SH-SY5Y (cell line): Measurements from ENCODE around the gene AZU1.

Experiments
- GATA2 ChIP-seq: IDR thresholded peaks from 2 replicates; pipeline ENCODE4 v1.6.1; 2011; ENCODE audit warnings: mild to moderate bottlenecking, low read depth, low read length
- GATA3 ChIP-seq: IDR thresholded peaks from 2 replicates; pipeline ENCODE4 v1.6.1; 2011; ENCODE audit warnings: low read depth, mild to moderate bottlenecking, low read length, moderate library complexity

AZU1 gene

DNA sequence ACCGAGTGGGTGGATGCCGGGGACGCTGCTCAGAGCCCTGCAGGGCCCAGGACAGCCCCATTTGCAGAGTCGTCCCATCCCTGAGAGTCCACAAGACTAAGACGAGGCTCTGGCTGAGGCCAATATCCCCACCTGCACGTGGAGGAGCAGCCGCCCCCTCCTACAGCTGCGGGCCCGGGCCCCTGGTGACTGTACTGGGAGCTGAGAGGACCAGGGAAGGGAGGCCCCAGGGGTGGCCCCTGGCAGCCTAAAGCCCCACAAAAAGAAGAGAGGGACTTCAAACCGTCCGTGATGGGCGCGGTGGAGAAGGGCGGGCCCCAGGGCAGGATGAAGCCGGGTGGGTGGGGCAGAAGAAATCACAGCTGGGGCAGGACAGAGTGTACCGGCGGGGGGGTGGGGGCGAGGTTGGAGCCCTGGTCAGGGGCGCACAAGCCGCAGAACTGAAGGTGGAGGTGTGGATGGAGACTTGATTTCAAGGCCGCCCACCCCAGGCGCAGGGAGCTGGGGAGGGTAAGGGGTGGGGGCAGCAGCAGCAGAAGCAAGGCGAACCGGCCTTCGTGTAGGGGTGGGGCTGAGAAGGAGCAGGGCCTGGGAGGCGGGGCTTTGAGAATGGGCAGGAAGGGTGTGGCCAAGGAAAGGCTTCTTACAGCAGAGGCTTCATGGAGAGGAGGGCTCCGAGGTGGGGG lies 44.8 kb downstream of the AZU1 start:
- TF ChIP-seq GATA3, result no peak
- no peak for TF ChIP-seq GATA2

DNA sequence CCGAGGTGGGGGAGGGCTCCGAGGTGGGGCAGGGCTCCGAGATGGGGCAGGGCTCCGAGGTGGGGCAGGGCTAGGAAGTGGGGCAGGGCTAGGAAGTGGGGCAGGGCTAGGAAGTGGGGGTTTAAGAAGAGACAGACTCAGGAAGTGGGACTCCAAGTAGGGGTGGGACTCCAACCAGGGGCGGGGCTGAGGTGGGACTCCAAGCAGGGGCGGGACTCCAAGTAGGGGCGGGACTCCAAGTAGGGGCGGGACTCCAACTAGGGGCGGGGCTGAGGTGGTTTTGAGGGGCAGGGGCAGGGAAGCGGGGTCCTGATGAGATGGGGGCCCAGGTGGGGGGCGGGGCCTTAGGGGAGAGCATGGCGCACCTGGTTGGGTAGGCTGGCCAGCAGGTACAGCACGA lies 45.4 kb downstream of the AZU1 start:
- TF ChIP-seq GATA2 (no peak), GATA3 (no peak)

DNA sequence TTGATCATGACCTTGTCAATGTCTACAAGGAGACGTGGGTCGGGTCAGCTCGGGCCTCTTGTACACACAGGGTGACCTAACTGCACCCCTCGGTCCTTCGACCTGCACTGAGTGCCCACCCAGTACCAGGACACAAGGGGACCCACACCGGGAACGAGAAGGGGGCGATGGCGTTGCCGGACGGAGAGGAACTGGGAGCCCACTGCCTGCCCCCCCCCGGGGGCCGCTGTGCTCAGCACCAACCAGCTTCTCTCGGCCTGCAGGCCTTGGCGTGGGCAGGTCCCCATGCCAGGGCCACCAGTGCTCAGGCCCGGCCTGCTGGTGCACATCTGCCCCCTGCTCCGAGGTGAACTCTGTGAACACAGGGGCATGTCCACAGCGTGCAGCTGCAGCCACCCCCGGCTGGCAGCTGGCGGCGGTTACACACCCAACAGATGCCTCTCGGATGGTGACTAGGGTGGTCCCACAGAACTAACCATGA lies 46.0 kb downstream of the AZU1 start:
- TF ChIP-seq GATA2, result no peak

DNA sequence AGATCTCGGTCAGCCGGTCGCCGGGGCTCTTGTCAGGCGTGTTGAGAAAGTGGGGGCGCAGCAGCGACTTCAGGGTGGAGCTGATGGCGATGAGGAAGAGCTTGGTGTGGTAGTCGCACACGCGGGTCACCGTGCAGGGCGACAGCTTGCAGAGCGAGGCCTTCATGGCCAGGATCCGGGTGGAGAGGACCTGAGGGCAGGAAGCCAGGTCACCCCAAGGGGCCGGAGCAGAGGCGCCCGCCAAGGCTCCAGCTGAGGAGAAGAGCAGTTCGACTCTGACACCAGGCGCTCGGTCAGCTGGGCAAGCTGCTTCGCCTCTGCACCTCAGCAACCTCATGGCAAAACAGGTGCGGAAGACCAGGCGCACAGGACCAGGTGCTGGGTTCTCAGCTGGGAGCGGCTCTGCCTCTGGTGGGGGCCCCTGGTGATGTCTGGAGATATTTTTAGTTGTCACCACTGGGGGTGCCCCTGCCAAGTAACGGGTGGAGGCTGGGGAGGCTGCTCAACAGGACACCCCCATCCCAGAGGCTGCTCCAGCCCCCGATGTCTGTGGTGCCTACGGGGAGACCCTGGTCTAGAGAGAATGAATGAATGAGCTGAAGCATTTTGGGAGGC lies 47.7 kb downstream of the AZU1 start:
- no peak for TF ChIP-seq GATA3
- no peak for TF ChIP-seq GATA2

DNA sequence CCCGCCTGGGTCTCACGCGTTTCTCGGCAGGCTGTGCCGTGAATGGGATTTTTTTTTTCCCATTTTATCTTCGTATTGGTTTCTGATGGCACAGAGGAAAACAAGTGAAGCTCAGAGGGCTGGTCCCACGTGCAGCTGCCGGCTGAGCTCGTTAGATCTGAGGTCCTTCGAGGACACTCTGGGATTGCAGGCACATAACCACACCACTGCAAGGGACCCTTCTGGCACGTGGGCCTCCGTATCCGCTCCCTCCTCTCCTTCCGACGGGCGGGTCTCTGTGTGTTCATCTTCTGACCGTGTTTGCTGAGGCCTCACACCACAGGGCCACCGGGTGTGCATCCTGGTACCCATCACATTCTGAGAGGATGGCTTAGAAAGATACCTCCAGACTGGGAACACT lies 48.5 kb downstream of the AZU1 start:
- TF ChIP-seq GATA3 (no peak), GATA2 (no peak)

DNA sequence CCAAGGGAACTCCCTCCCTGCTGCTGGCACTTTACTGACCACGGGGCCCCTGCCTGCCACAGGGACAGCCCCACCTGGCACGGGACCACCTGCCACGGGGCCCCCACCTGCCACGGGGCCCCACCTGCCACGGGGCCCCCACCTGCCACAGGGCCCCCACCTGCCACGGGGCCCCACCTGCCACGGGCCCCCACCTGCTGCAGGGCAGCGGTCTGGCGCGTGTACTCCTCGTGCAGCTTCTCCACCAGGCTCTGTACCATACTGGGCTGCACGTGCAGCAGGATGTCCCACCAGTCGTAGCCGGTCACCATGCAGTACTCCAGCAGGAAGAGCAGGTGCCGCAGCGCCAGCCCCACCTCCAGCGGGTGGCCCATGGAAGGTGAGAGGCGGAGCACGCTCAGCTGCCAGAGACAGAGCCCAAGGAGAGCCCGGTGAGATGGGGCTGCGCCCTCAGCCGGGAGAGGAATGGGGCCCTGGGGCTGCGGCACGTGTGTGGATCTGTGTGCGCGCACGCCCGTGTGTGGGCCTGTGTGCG lies 49.2 kb downstream of the AZU1 start:
- TF ChIP-seq GATA3 (no peak), GATA2 (no peak)

DNA sequence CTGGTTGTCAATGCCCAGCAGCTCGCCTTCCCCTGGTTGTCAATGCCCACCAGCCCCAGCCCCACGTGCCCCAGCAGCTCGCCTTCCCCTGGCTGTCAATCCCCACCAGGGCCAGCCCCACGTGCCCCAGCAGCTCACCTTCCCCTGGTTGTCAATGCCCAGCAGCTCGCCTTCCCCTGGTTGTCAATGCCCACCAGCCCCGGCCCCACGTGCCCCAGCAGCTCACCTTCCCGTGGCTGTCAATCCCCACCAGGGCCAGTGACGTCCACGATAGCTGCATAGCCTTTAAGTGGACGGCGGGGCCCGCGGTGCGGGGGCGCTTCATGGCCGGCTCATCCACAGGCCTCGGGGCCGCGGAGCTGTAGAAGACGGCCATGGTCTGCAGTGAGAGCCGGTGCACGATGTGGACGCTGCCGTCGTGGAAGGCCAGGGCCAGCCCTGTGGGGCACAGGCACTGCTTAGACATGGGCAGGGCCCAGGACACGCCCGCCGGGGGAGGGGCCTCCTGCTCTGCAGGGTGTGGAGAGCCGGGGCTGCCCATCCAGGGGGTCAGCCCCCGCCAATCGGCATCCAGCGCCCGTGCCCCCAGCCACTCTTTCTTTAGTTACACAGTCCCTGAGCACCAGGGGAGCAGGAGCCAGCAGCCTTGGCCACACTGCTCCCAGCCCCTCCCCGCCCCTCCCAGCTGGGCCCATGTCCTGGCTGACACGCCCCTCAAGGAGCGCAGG lies 52.2 kb downstream of the AZU1 start:
- TF ChIP-seq GATA2, result no peak
- no peak for TF ChIP-seq GATA3
